Omental fat pad (tissue), 4 donors: ENCODE measurements around the gene TRIM69. TPM values are rescaled to one million over a fixed set of nuclear protein-coding genes. Genes with fewer than 3 reads are reported as not detected.
"Not testable (repeated sequence)": the region's sequence is repeated elsewhere in the genome, so short reads cannot be mapped to it uniquely, and the experiment has no call there.

ENCODE experiments used
- ATAC-seq: fragments of 150-250 bp; one replicate; pipeline ENCODE4 v1.9.1; 2016; ENCODE audit warnings: mild to moderate bottlenecking, moderate library complexity; ENCODE audit not compliant: low FRiP score
- DNase-seq: peaks from one replicate; pipeline ENCODE4 v3.0.0-alpha.2; 2019; ENCODE audit warnings: low spot score
- total RNA-seq, 4 donors: library from RNA; depleted of rRNA; stranded (reverse); fragments of >200 nt; gene quantifications; one replicate each; pipeline ENCODE4 v1.1.0, GENCODE V29; 2016
- TF ChIP-seq, protein P1 (sequence below), 3 donors: fragments of 450-650 bp; IDR thresholded peaks; one replicate each; pipeline ENCODE4 v1.5.1; 2016 to 2017; ENCODE audit warnings: antibody characterized with exemption in 3 of 3, mild to moderate bottlenecking in 3 of 3, moderate library complexity in 2 of 3

TRIM69 gene, protein sequence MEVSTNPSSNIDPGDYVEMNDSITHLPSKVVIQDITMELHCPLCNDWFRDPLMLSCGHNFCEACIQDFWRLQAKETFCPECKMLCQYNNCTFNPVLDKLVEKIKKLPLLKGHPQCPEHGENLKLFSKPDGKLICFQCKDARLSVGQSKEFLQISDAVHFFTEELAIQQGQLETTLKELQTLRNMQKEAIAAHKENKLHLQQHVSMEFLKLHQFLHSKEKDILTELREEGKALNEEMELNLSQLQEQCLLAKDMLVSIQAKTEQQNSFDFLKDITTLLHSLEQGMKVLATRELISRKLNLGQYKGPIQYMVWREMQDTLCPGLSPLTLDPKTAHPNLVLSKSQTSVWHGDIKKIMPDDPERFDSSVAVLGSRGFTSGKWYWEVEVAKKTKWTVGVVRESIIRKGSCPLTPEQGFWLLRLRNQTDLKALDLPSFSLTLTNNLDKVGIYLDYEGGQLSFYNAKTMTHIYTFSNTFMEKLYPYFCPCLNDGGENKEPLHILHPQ
- total RNA-seq = 10 to 100 TPM; 11.9 to 31.1 (median 16.3) TPM

DNA sequence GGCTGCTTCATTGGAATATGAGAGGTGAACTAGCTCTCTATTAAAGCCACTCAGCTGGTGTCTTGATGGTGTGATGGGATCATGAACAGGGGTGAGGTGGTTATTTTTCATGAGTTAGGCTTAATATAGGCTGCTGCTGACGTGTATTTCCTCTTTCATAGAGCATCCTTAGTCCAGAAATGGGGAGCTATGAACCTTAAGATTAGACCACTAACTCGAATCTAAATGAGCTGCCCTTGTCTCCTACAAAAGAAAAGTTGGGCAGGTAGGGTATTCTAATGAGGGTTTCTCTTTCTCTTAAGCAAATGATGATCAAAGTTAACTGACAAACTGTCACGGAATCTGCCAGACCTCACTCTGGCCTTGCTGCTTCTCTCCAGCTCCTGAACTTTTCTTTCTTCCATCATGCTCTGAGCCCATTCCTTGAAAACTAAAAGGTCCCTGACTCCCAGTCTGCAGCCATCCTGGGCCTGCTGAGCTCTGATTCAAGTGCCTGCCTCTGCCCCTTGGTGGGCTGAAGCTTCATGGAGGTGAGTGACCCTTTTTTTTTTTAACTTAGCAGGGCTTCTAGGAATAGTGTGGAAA lies at the start of gene TRIM69:
Gene TRIM69, plus strand, starts transcription at position 348 of the 585 bp plus-strand sequence. Its CDS starts 177 bp downstream, at position 525.
- TF ChIP-seq, protein P1, sequence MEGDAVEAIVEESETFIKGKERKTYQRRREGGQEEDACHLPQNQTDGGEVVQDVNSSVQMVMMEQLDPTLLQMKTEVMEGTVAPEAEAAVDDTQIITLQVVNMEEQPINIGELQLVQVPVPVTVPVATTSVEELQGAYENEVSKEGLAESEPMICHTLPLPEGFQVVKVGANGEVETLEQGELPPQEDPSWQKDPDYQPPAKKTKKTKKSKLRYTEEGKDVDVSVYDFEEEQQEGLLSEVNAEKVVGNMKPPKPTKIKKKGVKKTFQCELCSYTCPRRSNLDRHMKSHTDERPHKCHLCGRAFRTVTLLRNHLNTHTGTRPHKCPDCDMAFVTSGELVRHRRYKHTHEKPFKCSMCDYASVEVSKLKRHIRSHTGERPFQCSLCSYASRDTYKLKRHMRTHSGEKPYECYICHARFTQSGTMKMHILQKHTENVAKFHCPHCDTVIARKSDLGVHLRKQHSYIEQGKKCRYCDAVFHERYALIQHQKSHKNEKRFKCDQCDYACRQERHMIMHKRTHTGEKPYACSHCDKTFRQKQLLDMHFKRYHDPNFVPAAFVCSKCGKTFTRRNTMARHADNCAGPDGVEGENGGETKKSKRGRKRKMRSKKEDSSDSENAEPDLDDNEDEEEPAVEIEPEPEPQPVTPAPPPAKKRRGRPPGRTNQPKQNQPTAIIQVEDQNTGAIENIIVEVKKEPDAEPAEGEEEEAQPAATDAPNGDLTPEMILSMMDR (IDR thresholded peaks at IDR 0.05) = no peak
- ATAC-seq = no peak

GRCh38 chr15:44689318-44689717 lies 47.0 kb upstream of the TRIM69 start:
- DNase-seq, ATAC-seq: not testable (repeated sequence)

More for the DNA sequence above, at the start of gene TRIM69:
- no peak for DNase-seq

DNA sequence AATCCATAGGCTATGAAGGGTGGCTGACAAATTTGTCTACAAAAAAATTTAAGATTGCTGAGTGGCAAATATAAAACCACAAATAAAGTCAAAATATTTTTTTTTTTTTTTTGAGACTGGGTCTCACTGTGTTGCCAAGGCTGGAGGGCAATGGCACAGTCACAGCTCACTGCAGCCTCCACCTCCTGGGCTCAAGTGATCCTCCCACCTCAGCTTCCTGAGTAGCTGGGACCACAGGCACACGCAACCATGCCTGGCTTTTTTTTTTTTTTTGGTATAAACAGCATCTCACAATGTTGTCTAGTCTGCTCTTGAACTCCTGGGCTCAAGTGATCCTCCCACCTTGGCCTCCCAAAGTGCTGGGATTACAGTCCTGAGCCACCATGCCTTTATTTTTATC lies 46.1 kb upstream of the TRIM69 start:
- not testable (repeated sequence) for ATAC-seq, DNase-seq

- TF ChIP-seq, protein P1 (IDR thresholded peaks at IDR 0.05) = no peak
- DNase-seq (no peak), ATAC-seq (no peak)
Observed at GRCh38 chr15:44692659-44693058, 43.7 kb upstream of the TRIM69 start.

DNA sequence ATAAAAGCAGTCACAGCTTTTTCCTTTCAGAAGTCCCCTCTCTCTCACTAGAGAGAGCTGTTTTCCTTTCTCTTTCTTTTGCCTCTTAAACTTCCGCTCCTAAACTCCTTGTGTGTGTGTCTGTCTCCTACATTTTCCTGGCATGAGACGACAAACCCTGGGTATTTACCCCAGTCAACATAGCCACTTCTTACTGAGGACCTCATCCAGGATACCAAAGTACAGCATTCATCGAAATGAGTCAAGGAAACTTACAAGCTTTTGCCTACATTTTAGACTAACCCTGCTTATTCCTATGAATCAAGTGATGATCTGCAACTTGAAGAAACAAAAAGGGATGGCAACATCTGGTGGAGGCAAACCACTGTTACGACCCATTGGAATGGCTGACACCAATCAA lies 41.9 kb upstream of the TRIM69 start:
- DNase-seq (no peak), ATAC-seq (no peak)

DNA sequence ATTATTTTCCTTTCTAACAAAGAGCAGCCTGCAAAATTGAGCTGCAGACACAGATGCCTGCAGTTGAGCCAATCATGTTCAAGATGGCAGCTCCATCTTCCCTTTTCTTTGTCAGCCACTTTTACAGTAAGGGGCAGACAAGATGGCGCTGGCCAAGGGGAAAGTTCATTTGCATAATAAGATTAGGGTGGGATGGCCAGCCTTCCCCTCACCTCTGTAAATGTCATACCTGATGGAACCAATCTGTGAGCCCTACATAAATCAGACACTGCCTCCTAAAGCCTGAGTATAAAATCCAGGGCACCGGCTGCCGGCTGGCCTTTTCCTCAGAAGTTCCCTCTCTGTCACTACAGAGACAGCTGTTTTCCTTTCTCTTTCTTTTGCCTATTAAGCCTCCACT lies 41.0 kb upstream of the TRIM69 start:
- no peak for ATAC-seq
- TF ChIP-seq, protein P1 (IDR thresholded peaks at IDR 0.05) = no peak
- DNase-seq = no peak

More for the DNA sequence above, 41.9 kb upstream of the TRIM69 start:
- TF ChIP-seq, protein P1 (IDR thresholded peaks at IDR 0.05) = no peak

DNA sequence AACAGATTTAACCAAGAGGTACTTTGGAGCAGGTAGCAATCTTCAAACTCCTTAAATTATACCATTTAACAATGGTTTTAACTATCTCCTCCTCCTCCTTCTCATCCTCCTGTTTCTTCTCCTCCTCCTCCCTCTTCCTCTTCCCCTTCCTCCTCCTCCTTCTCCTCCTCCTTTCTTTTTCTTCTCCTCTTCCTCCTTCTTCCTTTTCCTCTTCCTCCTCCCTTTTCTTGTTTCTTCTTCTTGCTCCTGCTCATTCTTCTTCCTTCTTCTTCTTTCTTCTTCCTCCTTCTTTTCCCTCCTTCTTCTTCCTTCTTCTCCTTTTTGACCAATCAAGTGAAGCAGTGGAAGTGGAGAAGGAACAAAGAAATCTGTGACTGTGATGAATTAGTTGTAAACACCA lies 39.3 kb upstream of the TRIM69 start:
- DNase-seq = no peak
- no peak for ATAC-seq
- TF ChIP-seq, protein P1 (IDR thresholded peaks at IDR 0.05) = no peak

DNA sequence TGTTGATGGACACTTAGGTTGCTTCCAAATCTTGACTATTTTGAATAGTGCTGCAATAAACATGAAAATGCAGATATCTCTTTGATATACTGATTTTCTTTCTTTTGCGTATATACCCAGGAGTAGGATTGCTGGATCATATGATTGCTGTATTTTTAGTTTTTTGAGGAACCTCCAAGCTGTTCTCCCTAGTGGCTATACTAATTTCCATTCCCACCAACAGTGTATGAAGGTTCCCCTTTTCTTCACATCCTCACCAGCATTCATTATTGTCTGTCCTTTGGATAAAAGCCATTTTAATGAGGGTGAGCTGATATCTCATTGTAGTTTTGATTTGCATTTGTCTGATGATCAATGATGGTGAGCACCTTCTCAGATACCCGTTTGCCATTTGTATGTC lies 37.7 kb upstream of the TRIM69 start:
- DNase-seq (no peak), ATAC-seq (no peak)
- TF ChIP-seq, protein P1 (IDR thresholded peaks at IDR 0.05) = no peak

DNA sequence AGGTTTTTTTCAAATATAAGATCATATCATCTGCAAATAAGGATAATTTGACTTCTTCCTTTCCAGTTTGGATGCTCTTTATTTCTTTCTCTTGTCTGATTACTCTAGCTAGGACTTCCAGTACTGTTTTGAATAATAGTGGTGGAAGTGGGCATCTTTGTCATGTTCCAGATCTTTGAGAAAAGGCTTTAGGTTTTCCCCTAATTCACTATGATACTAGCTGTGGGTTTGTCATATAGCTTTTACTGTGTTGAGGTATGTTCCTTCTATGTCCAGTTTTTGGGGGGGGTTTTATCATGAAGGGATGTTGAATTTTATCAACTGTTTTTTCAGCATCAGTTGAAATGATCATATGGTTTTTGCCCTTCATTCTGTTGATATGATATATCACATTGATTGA lies 35.7 kb upstream of the TRIM69 start:
- ATAC-seq = not testable (repeated sequence)

More for the DNA sequence above, 35.7 kb upstream of the TRIM69 start:
- DNase-seq = not testable (repeated sequence)
